ENCODE results near the gene KIF14.
"Not testable (repeated sequence)": the region's sequence is repeated elsewhere in the genome, so short reads cannot be mapped to it uniquely, and the experiment has no call there.

GRCh38 chr1:200524551-200524950 lies 96.0 kb downstream of the KIF14 start:
- not testable (repeated sequence) for TF ChIP-seq EZH2 (IDR thresholded peaks at IDR 0.05); POLR2AphosphoS5 (IDR thresholded peaks at IDR 0.05; ENCODE audit: borderline replicate concordance, low read depth, low read length)
